ENCODE results near the gene TMEM163. TPM values are rescaled to one million over a fixed set of nuclear protein-coding genes. Genes with fewer than 3 reads are reported as not detected.
"Not testable (repeated sequence)": the region's sequence is repeated elsewhere in the genome, so short reads cannot be mapped to it uniquely, and the experiment has no call there.

The TMEM163 gene
- total RNA-seq, 2 experiments from 2014 or later: 0.08 to 0.10 TPM

GRCh38 chr2:134591526-134591925 is 127.3 kb downstream of the TMEM163 start:
- ChIA-PET POLR2A (no interaction called here), CTCF (no interaction called here)

GRCh38 chr2:134590679-134591078 is 128.1 kb downstream of the TMEM163 start:
- CTCF ChIA-PET: no interaction called here
- POLR2A ChIA-PET: no interaction called here

GRCh38 chr2:134589171-134590083 is 129.4 kb downstream of the TMEM163 start:
- POLR2A ChIA-PET: interaction anchor here (0.5 kb wide), 1 partner anchor 336 kb away, joined by 4 read pairs; no protein-coding TSS in a partner anchor
- CTCF ChIA-PET: not testable (repeated sequence)

- CTCF ChIA-PET: no interaction called here
- POLR2A ChIA-PET: no interaction called here
Measured at GRCh38 chr2:134588556-134588955, 130.2 kb downstream of the TMEM163 start.

GRCh38 chr2:134586326-134586965 is 132.4 kb downstream of the TMEM163 start:
- CTCF ChIA-PET: no interaction called here

GRCh38 chr2:134583997-134584520 is 134.7 kb downstream of the TMEM163 start:
- CTCF ChIA-PET: no interaction called here
- POLR2A ChIA-PET: no interaction called here

More at GRCh38 chr2:134586326-134586965, 132.4 kb downstream of the TMEM163 start:
- POLR2A ChIA-PET: no interaction called here

GRCh38 chr2:134583462-134583861 is 135.3 kb downstream of the TMEM163 start:
- ChIA-PET CTCF (no interaction called here), POLR2A (no interaction called here)

- POLR2A ChIA-PET: no interaction called here
- CTCF ChIA-PET: no interaction called here
Measured at GRCh38 chr2:134582547-134582899, 136.3 kb downstream of the TMEM163 start.

- CTCF ChIA-PET: no interaction called here
- POLR2A ChIA-PET: no interaction called here
Measured at GRCh38 chr2:134581877-134582546, 136.8 kb downstream of the TMEM163 start.

- POLR2A ChIA-PET: no interaction called here
- CTCF ChIA-PET: no interaction called here
Measured at GRCh38 chr2:134578316-134578715, 140.5 kb downstream of the TMEM163 start.

- ChIA-PET POLR2A (no interaction called here), CTCF (interaction anchor here (0.8 kb wide), 1 partner anchor 9 kb away, joined by 3 read pairs; no protein-coding TSS in a partner anchor)
Measured at GRCh38 chr2:134576478-134576877, 142.3 kb downstream of the TMEM163 start.

- ChIA-PET CTCF (no interaction called here), POLR2A (no interaction called here)
Measured at GRCh38 chr2:134575888-134576287, 142.9 kb downstream of the TMEM163 start.

GRCh38 chr2:134574611-134575330 is 144.0 kb downstream of the TMEM163 start:
- CTCF ChIA-PET: no interaction called here

GRCh38 chr2:134573724-134574123 is 145.1 kb downstream of the TMEM163 start:
- ChIA-PET POLR2A (no interaction called here), CTCF (no interaction called here)

More at GRCh38 chr2:134574611-134575330, 144.0 kb downstream of the TMEM163 start:
- POLR2A ChIA-PET: no interaction called here

- ChIA-PET CTCF (no interaction called here), POLR2A (no interaction called here)
Measured at GRCh38 chr2:134573085-134573370, 145.8 kb downstream of the TMEM163 start.

GRCh38 chr2:134572314-134573084 is 146.3 kb downstream of the TMEM163 start:
- CTCF ChIA-PET: no interaction called here
- POLR2A ChIA-PET: no interaction called here

- ChIA-PET POLR2A (no interaction called here), CTCF (no interaction called here)
Measured at GRCh38 chr2:134570676-134571075, 148.1 kb downstream of the TMEM163 start.

- POLR2A ChIA-PET: no interaction called here
- CTCF ChIA-PET: interaction anchor here (1.3 kb wide), 1 partner anchor 8 kb away, joined by 3 read pairs; no protein-coding TSS in a partner anchor
Measured at GRCh38 chr2:134568413-134568812, 150.4 kb downstream of the TMEM163 start.

GRCh38 chr2:134567666-134568065 is 151.1 kb downstream of the TMEM163 start:
- ChIA-PET POLR2A (no interaction called here), CTCF (interaction anchor here (1.3 kb wide), 1 partner anchor 9 kb away, joined by 3 read pairs; no protein-coding TSS in a partner anchor)

Measured in activated CD8-positive, alpha-beta memory T cell treated with anti-CD3 and anti-CD28 coated beads for 36 hours (primary cell).